BJ (cell line): ENCODE data around the gene GPRC5A. TPM values are rescaled to one million over a fixed set of nuclear protein-coding genes. Genes with fewer than 3 reads are reported as not detected.

Source experiments
- CTCF ChIA-PET: fragments of 350-600 bp; formaldehyde crosslinking; extraction: SDS; loops from one replicate; lab custom pipeline; 2021; ENCODE audit warnings: antibody characterized with exemption, inconsistent platforms; lab: Yijun Ruan, JAX
- POLR2A ChIA-PET: fragments of 300-600 bp; sonication (Branson Sonifier 250); formaldehyde crosslinking; extraction: SDS; loops from one replicate; lab custom pipeline; 2021; ENCODE audit warnings: antibody characterized with exemption; lab: Charles Lee
- DNase-seq: peaks from one replicate; pipeline ENCODE4 v3.0.0-alpha.2; 2011; ENCODE audit warnings: low read depth
- H3K27me3 ChIP-seq: 2 replicates; pipeline ENCODE4 v1.6.0; 2011; ENCODE audit warnings: low read length; ENCODE audit not compliant: control insufficient read depth, insufficient read depth
- H3K36me3 ChIP-seq: 2 replicates; pipeline ENCODE4 v1.5.1; 2011; ENCODE audit warnings: low read length; ENCODE audit not compliant: control insufficient read depth, insufficient read depth
- H3K4me3 ChIP-seq: 2 replicates; pipeline ENCODE4 v1.5.1; 2011; ENCODE audit warnings: low read depth, mild to moderate bottlenecking, control low read depth, low read length
- CTCF ChIP-seq: IDR thresholded peaks from 2 replicates; pipeline ENCODE4 v1.5.1; 2011; ENCODE audit warnings: low read depth, mild to moderate bottlenecking, control low read depth, inconsistent platforms, low read length, moderate library complexity; ENCODE audit not compliant: insufficient read depth
- polyA plus RNA-seq: library from polyadenylated mRNA; depleted of rRNA; stranded (reverse); fragments of >200 nt; gene quantifications from 2 replicates; pipeline ENCODE4 v1.2.3, GENCODE V29; 2011

GPRC5A gene
- polyA plus RNA-seq, 1 experiment, result 241 TPM

DNA sequence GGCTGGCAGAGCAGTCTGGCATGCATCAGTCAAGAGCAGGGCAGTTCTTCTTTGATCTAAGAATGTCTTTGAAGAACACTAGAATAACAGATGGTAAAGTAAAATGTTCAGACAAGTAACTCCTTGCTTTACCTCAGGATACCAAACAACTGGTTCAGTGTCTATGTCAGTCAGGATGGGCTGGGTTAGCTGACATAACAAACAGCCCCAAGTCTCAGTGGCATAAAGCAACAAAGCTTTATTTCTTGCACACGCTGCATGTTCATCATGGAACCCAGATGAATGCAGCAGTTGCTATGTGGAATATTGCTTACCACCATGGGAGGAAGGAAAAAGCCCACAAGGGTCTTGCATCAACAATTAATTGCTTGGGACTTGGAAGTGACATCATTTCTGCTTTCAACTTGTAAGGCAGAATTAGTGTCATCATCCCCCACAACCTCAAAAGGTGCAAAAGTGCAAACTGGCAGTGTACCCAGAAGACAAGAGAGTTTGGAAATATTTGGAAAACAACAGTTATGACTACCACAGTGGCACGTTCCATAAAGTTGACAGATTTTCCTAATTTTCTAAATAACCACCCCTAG lies 39.4 kb downstream of the GPRC5A start:
- no peak for TF ChIP-seq CTCF
- ChIA-PET POLR2A (no interaction called here), CTCF (interaction anchor here (0.9 kb wide), 1 partner anchor 14 kb away, joined by 3 read pairs; no protein-coding TSS in a partner anchor)
- DNase-seq, result no peak
- Histone ChIP-seq H3K27me3 (no peaks in the 10 kb centered on the region), H3K36me3 (no peaks in the 10 kb centered on the region; the same call in none of the 2 replicates), H3K4me3 (no peak overlapping the region)

- no peak for DNase-seq
- POLR2A ChIA-PET, result no interaction called here
- TF ChIP-seq CTCF, result no peak
- Histone ChIP-seq H3K36me3 (no peaks in the 10 kb centered on the region; the same call in 1 of the 2 replicates), H3K27me3 (no peaks in the 10 kb centered on the region), H3K4me3 (no peak overlapping the region)
- CTCF ChIA-PET, result no interaction called here
Measured at GRCh38 chr12:12933742-12934141, 42.4 kb downstream of the GPRC5A start.

GRCh38 chr12:12934556-12934955 lies 43.2 kb downstream of the GPRC5A start:
- CTCF ChIA-PET, result no interaction called here
- no peak for TF ChIP-seq CTCF
- DNase-seq, result no peak
- no peaks in the 10 kb centered on the region for H3K27me3 ChIP-seq
- POLR2A ChIA-PET, result no interaction called here
- H3K36me3 ChIP-seq, result no peaks in the 10 kb centered on the region; the same call in 1 of the 2 replicates
- no peak overlapping the region for H3K4me3 ChIP-seq

DNA sequence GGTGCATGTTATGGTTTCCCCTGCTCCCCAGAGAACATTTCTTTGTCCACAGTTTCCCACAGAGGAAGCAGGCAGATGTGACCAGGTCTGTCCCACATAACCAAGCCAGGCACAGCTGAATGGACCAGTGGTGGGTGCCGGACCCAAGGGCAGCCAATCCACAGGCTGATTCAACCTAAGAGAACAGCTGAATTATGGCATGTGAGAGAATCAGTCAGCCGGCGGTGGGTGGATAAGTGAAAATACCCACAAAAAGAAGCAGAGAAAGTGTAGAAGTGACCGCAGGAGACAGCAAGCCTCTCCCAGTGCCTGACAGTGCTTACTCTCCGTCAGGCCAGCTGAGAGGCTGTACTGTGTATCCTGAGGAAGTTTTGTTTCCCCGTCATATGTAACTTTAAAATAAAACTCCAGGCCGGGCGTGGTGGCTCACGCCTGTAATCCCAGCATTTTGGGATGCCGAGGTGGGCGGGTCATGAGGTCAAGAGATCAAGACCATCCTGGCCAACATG lies 45.7 kb downstream of the GPRC5A start:
- TF ChIP-seq CTCF, result no peak
- Histone ChIP-seq H3K27me3 (no peaks in the 10 kb centered on the region), H3K36me3 (no peaks in the 10 kb centered on the region), H3K4me3 (no peak overlapping the region)
- ChIA-PET CTCF (interaction anchor here (0.5 to 0.6 kb wide), 2 partner anchors 21 to 22 kb away, joined by 3 read pairs; no protein-coding TSS in a partner anchor), POLR2A (no interaction called here)
- no peak for DNase-seq

GRCh38 chr12:12938541-12938940 lies 47.2 kb downstream of the GPRC5A start:
- Histone ChIP-seq H3K36me3 (no peaks in the 10 kb centered on the region), H3K27me3 (no peaks in the 10 kb centered on the region), H3K4me3 (no peak overlapping the region)
- DNase-seq, result no peak
- CTCF ChIA-PET, result interaction anchor here (1.3 kb wide), 1 partner anchor 11 kb away, joined by 7 read pairs; no protein-coding TSS in a partner anchor
- TF ChIP-seq CTCF, result no peak
- POLR2A ChIA-PET, result no interaction called here
